HL-60 (cell line): ENCODE measurements around the gene PIAS2.

Source experiments
- CTCF ChIP-seq: IDR thresholded peaks from one replicate; pipeline ENCODE4 v1.5.1; 2011; ENCODE audit warnings: low read length, control low read depth, inconsistent platforms; ENCODE audit not compliant: insufficient read depth
- POLR2AphosphoS5 ChIP-seq: IDR thresholded peaks from 2 replicates; pipeline ENCODE4 v1.6.1; 2012; ENCODE audit warnings: low read depth
- REST ChIP-seq: IDR thresholded peaks from 2 replicates; pipeline ENCODE4 v1.6.1; 2012; ENCODE audit warnings: low read depth; ENCODE audit not compliant: insufficient replicate concordance
- SPI1 ChIP-seq: IDR thresholded peaks from 2 replicates; pipeline ENCODE4 v1.6.1; 2012; ENCODE audit warnings: low read depth, mild to moderate bottlenecking, borderline replicate concordance

- TF ChIP-seq CTCF (no peak), POLR2AphosphoS5 (no peak), REST (no peak), SPI1 (peak; percentile 29; the same call in 1 of the 2 replicates)
Observed at GRCh38 chr18:46868169-46868921, 49.0 kb downstream of the PIAS2 start.
